Measurements from ENCODE around the gene IFT52.

Gene IFT52

DNA sequence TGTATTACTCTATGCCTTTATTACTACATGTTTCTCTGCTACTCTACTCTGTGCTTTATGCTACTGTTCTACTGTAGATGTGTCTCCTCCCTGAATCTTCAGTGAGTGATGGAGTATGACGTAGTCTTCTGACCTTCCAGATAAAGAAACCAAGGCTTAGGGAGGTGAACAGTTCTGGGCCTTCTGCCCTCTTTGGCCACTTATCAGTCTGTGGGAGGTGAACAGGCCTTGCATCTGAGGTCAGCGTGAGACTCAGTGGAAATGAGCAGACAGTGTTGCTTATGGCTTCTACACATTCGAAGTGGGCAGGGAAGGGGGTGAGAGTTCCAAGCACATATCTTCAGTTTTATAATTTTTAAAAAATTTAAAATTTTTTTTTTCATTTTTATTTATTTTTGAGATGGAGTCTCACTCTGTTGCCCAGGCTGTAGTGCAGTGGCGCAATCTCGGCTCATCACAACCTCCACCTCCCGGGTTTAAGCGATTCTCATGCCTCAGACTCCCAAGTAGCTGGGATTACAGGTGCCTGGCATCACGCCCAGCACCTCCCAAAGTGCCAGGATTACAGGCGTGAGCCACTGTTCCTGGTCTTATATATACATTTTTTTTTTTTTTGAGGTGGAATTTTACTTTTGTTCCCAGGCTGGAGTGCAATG is 100.3 kb downstream of the IFT52 start:
- DNase-seq (ENCODE audit: low read depth) = no peak

DNA sequence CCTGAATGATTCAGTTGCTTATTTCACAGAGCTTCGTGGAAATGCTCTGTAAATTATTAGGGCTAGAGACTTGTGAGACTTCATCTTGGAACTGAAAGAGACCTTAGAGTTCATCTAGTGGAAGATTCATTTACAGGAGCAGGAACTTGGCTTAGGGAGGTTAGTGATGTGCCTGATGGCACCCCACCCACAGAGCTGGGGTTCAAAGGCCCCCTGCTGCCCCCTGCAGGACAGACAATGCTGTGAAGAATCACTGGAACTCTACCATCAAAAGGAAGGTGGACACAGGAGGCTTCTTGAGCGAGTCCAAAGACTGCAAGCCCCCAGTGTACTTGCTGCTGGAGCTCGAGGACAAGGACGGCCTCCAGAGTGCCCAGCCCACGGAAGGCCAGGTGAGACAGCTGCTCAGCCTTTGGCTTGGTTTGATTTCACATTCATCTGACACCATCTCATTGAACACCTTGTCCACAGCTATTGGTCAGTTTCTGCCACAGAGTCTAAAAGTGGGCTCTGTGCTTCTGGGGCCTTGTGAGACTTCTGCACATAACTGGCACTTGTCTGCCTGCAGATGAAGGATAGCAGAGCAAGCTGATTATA is 101.3 kb downstream of the IFT52 start:
- DNase-seq (ENCODE audit: low read depth) = peak; percentile 12

- no peak for DNase-seq (ENCODE audit: low read depth)
Observed at GRCh38 chr20:43694763-43695162, 104.0 kb downstream of the IFT52 start.

DNA sequence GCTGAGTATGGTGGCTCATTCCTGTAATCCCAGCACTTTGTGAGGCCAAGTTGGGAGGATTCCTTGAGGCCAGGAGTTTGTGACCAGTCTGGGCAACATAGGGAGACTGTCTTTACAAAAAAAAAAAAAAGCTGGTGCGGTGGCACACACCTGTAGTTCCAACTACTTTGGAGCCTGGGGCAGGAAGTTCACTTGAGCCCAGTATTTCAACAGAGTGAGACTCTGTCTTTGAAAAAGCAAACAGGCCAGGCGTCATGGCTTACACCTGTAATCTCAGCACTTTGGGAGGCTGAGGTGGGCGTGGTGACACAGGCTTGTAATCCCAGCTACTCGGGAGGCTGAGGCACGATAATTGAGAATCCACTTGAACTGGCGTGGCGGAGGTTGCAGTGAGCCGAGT is 104.8 kb downstream of the IFT52 start:
- no peak for DNase-seq (ENCODE audit: low read depth)

All from stromal cell of bone marrow (primary cell).